Measurements from ENCODE around the gene RBM45.

The RBM45 gene

GRCh38 chr2:178114462-178114861 is 2.2 kb downstream of the RBM45 start:
- TF ChIP-seq CTCF (IDR thresholded peaks at IDR 0.05; ENCODE audit: poor library complexity, severe bottlenecking): no peak
- no peak for ATAC-seq (ENCODE audit: low read depth)
- H3K4me3 ChIP-seq (ENCODE audit: severe bottlenecking): no peak overlapping the region

GRCh38 chr2:178115271-178115670 is 3.0 kb downstream of the RBM45 start:
- Histone ChIP-seq H3K4me1 (ENCODE audit: insufficient read depth, poor library complexity, severe bottlenecking) (peaks cover 5% of the 10 kb centered on the region), H3K27me3 (ENCODE audit: insufficient read depth, poor library complexity, severe bottlenecking) (no peaks in the 10 kb centered on the region), H3K9me3 (ENCODE audit: severe bottlenecking) (no peaks in the 10 kb centered on the region), H3K27ac (ENCODE audit: poor library complexity, severe bottlenecking) (no peak overlapping the region), H3K4me3 (ENCODE audit: severe bottlenecking) (no peak overlapping the region), H3K36me3 (ENCODE audit: low read depth) (peaks cover 31% of the 10 kb centered on the region)
- DNase-seq (ENCODE audit: low spot score) (no peak), ATAC-seq (ENCODE audit: low read depth) (no peak)
- no peak for TF ChIP-seq CTCF (IDR thresholded peaks at IDR 0.05; ENCODE audit: poor library complexity, severe bottlenecking)

More at GRCh38 chr2:178114462-178114861, 2.2 kb downstream of the RBM45 start:
- Histone ChIP-seq H3K27ac (ENCODE audit: poor library complexity, severe bottlenecking) (no peak overlapping the region), H3K27me3 (ENCODE audit: insufficient read depth, poor library complexity, severe bottlenecking) (no peaks in the 10 kb centered on the region), H3K4me1 (ENCODE audit: insufficient read depth, poor library complexity, severe bottlenecking) (peaks cover 5% of the 10 kb centered on the region), H3K9me3 (ENCODE audit: severe bottlenecking) (no peaks in the 10 kb centered on the region), H3K36me3 (ENCODE audit: low read depth) (peaks cover 26% of the 10 kb centered on the region)
- DNase-seq (ENCODE audit: low spot score): no peak

- no peak overlapping the region for H3K4me3 ChIP-seq (ENCODE audit: severe bottlenecking)
- no peaks in the 10 kb centered on the region for H3K27me3 ChIP-seq (ENCODE audit: insufficient read depth, poor library complexity, severe bottlenecking)
- H3K4me1 ChIP-seq (ENCODE audit: insufficient read depth, poor library complexity, severe bottlenecking): peaks cover 5% of the 10 kb centered on the region
- H3K27ac ChIP-seq (ENCODE audit: poor library complexity, severe bottlenecking): no peak overlapping the region
- ATAC-seq (ENCODE audit: low read depth) (no peak), DNase-seq (ENCODE audit: low spot score) (no peak)
- TF ChIP-seq CTCF (IDR thresholded peaks at IDR 0.05; ENCODE audit: poor library complexity, severe bottlenecking): no peak
- H3K36me3 ChIP-seq (ENCODE audit: low read depth): peaks cover 49% of the 10 kb centered on the region
- peaks cover 2% of the 10 kb centered on the region for H3K9me3 ChIP-seq (ENCODE audit: severe bottlenecking)
Observed at GRCh38 chr2:178117725-178118124, 5.5 kb downstream of the RBM45 start.

- H3K4me1 ChIP-seq (ENCODE audit: insufficient read depth, poor library complexity, severe bottlenecking): no peaks in the 10 kb centered on the region
- no peak for TF ChIP-seq CTCF (IDR thresholded peaks at IDR 0.05; ENCODE audit: poor library complexity, severe bottlenecking)
- ATAC-seq (ENCODE audit: low read depth) (no peak), DNase-seq (ENCODE audit: low spot score) (no peak)
- H3K36me3 ChIP-seq (ENCODE audit: low read depth): peaks cover 65% of the 10 kb centered on the region
- H3K4me3 ChIP-seq (ENCODE audit: severe bottlenecking): no peak overlapping the region
- no peak overlapping the region for H3K27ac ChIP-seq (ENCODE audit: poor library complexity, severe bottlenecking)
- no peaks in the 10 kb centered on the region for H3K27me3 ChIP-seq (ENCODE audit: insufficient read depth, poor library complexity, severe bottlenecking)
- H3K9me3 ChIP-seq (ENCODE audit: severe bottlenecking): peaks cover 2% of the 10 kb centered on the region
Observed at GRCh38 chr2:178119179-178119922, 7.1 kb downstream of the RBM45 start.

- TF ChIP-seq CTCF (IDR thresholded peaks at IDR 0.05; ENCODE audit: poor library complexity, severe bottlenecking): no peak
- Histone ChIP-seq H3K9me3 (ENCODE audit: severe bottlenecking) (peaks cover 2% of the 10 kb centered on the region), H3K36me3 (ENCODE audit: low read depth) (peaks cover 67% of the 10 kb centered on the region), H3K27ac (ENCODE audit: poor library complexity, severe bottlenecking) (no peak overlapping the region), H3K27me3 (ENCODE audit: insufficient read depth, poor library complexity, severe bottlenecking) (no peaks in the 10 kb centered on the region), H3K4me3 (ENCODE audit: severe bottlenecking) (no peak overlapping the region), H3K4me1 (ENCODE audit: insufficient read depth, poor library complexity, severe bottlenecking) (no peaks in the 10 kb centered on the region)
- no peak for DNase-seq (ENCODE audit: low spot score)
- ATAC-seq (ENCODE audit: low read depth): no peak
Observed at GRCh38 chr2:178123163-178123562, 10.9 kb downstream of the RBM45 start.

Data from RWPE2 (cell line).